PC-9 (cell line): ENCODE results near the gene ZNF605.

Experiments used
- CTCF ChIP-seq: fragments of 200-600 bp; sonication (generic); conservative IDR thresholded peaks from 2 replicates; pipeline ENCODE4 v1.6.1; 2017; ENCODE audit warnings: mixed run types, antibody characterized with exemption, mild to moderate bottlenecking, moderate library complexity
- EZH2 ChIP-seq: fragments of 200-600 bp; sonication (generic); IDR thresholded peaks from 2 replicates; pipeline ENCODE4 v1.8.0; 2017; ENCODE audit warnings: antibody characterized with exemption, low read depth

GRCh38 chr12:132924356-132924755 is 31.8 kb downstream of the ZNF605 start:
- TF ChIP-seq CTCF (no peak), EZH2 (no peak)
